Mucosa of gallbladder (tissue), 1 donor: ENCODE results near the gene AKNA. TPM values are rescaled to one million over a fixed set of nuclear protein-coding genes. Genes with fewer than 3 reads are reported as not detected.

ENCODE experiments used
- DNase-seq: peaks from one replicate; pipeline ENCODE4 v3.0.0-alpha.2; 2020; ENCODE audit warnings: low spot score
- total RNA-seq: library from RNA; stranded (reverse); gene quantifications from one replicate; pipeline ENCODE4 v1.2.1, GENCODE V29; 2021
- donor health status: DM: no; HTN: no; CAD: no.

AKNA gene
- total RNA-seq, 1 donor from 2014 or later, result 41.0 TPM

- DNase-seq, result no peak
Measured at GRCh38 chr9:114287001-114287762, 100.6 kb downstream of the AKNA start.

- no peak for DNase-seq
Measured at GRCh38 chr9:114286146-114286679, 101.6 kb downstream of the AKNA start.

- DNase-seq, result no peak
Measured at GRCh38 chr9:114285166-114285867, 102.5 kb downstream of the AKNA start.

- DNase-seq, result no peak
Measured at GRCh38 chr9:114284316-114285060, 103.3 kb downstream of the AKNA start.

Other genes with a start within 250 kb of the AKNA start
- gene COL27A1, start 232.4 kb downstream of the AKNA start, total RNA-seq, result 41.1 TPM
- gene ORM1, start 64.9 kb downstream of the AKNA start, total RNA-seq, result 12.7 TPM
- gene ORM2, start 58.1 kb downstream of the AKNA start, total RNA-seq, result 2.8 TPM
- 9.2 TPM for gene WHRN, start 117.5 kb upstream of the AKNA start, total RNA-seq
- gene ATP6V1G1, start 199.8 kb upstream of the AKNA start, total RNA-seq, result 68.9 TPM
- gene TMEM268, start 223.3 kb upstream of the AKNA start, total RNA-seq, result 8.3 TPM